ENCODE data around the gene PHLDA2. TPM values are rescaled to one million over a fixed set of nuclear protein-coding genes. Genes with fewer than 3 reads are reported as not detected.

PHLDA2 gene
- total RNA-seq, 2 experiments from 2014 or later = 1.3 to 2.5 TPM

DNA sequence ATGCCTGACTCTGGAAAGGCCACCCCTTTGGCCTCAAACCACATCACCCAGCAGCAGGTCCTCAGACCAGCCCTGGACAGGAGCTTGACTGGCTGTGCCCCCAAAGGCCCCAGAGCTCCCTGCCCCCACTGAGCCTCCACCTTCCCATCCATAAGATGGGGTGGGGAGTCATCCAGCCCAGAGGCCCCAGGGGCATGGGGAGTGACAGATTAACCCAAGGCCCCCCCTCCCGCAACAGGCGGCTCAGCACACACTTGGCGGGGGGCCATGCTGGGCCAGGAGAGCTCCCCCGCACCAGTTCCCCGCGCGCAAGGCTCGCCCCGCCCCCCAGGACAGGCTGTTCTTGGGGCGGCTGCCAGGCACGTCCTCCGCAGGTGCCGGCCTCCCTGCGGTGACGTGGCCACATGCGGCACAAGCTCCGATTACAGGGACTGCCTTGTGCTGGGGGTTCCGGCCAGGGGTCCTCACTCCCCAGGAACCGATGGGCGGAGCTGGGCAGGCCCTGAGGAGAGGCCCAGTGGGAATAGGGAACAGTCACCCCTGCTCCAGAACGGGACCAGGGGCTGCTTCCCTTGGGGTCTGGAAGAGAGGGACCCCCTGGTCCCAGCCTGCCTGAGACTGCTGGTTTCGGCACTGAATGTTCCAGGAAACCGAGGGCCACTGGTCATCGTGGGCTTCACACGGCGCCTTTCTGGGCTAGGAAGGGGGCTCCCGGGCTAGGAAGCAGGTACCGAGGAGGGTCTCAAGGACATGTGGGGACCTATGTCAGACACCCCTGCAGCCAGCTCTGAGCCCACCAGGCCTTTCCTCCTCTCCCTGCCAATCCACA lies 38.5 kb downstream of the PHLDA2 start:
- H3K4me1 Mint-ChIP-seq = peaks cover 29% of the 10 kb centered on the region
- no peak for DNase-seq
- H3K27ac Mint-ChIP-seq = no peak overlapping the region
- no peaks in the 10 kb centered on the region for H3K36me3 Mint-ChIP-seq
- H3K27me3 Mint-ChIP-seq = no peaks in the 10 kb centered on the region
- H3K4me3 Mint-ChIP-seq = no peak overlapping the region
- H3K9me3 Mint-ChIP-seq = no peaks in the 10 kb centered on the region

DNA sequence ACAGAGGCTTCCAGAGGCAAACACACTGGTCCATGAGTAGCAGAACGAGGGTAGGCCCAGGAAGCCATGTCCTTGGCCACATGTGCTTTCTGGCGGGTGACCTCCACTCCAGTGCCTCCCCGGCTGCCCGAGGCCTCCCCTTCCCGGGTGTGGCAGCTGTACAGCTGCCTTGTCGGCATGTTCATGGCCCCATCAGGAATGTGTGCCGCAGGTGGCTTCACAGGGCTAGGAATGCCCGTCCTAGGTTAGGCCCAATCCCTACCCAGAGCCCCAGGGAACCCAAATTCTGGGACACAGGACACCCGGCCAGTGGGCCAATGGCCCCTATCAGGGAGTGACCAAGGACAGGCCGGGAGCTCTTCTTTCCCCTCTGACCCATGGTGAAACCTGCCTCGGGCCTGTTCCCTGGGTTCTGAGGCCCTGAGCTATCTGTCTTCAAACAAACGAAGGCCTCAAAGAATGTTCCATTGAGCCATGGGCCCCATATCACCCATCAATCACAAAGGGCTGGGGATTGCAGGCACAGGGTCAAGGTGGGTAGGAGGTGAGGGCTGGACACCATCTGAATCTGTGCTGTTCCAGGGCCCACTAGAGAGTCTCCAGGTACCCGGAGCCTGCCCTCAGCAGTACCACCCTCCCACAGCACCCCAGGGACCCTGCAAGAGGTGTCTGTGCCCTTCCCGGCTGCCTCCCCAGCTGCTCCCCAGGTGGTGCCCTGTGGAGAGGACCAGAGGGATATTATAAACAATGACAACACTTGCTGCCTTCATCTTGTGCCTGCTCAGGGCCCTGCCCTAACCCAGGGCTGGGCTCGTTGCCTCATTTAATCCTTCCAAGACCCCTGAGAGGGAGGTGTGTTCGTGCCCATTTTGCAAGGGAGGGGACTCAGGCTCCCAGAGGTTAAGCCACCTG lies 39.6 kb downstream of the PHLDA2 start:
- peaks cover 32% of the 10 kb centered on the region for H3K4me1 Mint-ChIP-seq
- H3K27ac Mint-ChIP-seq = no peak overlapping the region
- H3K9me3 Mint-ChIP-seq = no peaks in the 10 kb centered on the region
- no peak for DNase-seq
- H3K36me3 Mint-ChIP-seq = no peaks in the 10 kb centered on the region
- H3K27me3 Mint-ChIP-seq = peaks cover 4% of the 10 kb centered on the region
- H3K4me3 Mint-ChIP-seq = no peak overlapping the region

DNA sequence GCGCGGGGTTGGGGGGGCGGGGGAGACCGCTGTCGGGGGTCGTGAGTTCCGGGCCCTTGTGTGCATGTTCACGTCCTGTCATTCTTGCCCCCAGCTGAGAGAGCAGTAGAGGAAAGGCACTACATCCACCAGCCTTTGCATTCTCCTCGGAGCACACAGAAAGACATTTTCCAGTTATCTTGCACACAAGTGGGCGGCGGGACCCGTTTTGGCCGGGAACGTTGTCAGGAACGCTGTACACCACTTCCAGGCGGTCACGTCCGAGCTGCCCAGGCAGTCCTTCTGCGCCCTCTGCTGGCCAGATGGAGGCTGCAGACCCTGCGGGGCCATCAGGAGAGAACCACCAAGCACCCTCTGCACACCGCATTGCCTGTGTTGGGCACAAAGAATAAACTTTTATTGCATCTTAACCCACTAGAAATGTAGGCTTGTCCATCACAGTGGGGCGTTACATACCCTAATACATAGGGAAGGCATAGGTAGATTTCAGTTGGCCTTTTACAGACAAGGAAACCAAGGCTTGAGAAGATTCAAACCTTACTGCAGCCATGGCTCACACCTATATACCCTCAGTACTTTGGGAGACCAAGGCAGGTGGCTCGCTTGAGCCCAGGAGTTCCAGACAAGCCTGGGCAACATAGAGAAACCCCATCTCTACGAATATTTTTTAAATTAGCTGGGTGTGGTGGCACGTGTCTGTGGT lies 40.8 kb downstream of the PHLDA2 start:
- Mint-ChIP-seq H3K4me3 (no peak overlapping the region), H3K36me3 (no peaks in the 10 kb centered on the region), H3K4me1 (peaks cover 32% of the 10 kb centered on the region), H3K9me3 (no peaks in the 10 kb centered on the region), H3K27me3 (peaks cover 7% of the 10 kb centered on the region), H3K27ac (peak overlapping the region; percentile 67)
- peak; percentile 84 for DNase-seq

DNA sequence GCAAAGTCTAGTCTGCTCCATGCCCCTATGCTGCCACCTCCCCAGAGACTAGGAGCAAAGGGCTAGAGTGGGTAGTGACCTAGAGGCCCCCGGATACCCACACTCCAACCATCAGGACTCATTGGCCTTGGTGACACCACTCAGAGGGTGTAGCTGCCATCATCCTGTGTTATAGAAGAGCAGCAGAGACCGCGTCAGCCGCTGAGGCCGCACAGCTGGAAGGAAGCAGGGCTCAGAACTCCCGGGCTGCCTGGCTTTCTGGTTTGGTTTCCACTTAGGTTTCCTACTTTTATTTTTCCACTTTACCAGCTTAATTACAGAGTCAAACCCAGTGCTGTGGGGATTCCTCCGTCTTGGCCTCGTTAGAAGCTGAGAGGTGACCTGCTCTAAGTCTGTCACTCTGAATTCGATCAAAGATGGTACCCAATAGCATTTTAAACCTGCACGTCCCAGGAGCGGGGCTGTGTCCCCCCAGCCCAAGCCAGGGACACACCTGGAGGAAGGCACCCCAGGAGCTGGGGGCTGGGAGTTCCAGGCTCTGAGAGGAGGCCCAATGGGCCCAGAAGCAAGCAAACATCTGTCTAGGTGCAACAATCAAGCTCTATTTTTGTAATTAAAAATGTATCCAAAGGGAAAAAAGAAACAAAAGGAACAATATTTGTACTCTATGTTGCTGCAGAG lies 41.6 kb downstream of the PHLDA2 start:
- Mint-ChIP-seq H3K27me3 (peaks cover 14% of the 10 kb centered on the region), H3K4me3 (peak overlapping the region; percentile 44), H3K9me3 (no peaks in the 10 kb centered on the region), H3K36me3 (no peaks in the 10 kb centered on the region), H3K27ac (no peak overlapping the region), H3K4me1 (peaks cover 26% of the 10 kb centered on the region)
- no peak for DNase-seq

DNA sequence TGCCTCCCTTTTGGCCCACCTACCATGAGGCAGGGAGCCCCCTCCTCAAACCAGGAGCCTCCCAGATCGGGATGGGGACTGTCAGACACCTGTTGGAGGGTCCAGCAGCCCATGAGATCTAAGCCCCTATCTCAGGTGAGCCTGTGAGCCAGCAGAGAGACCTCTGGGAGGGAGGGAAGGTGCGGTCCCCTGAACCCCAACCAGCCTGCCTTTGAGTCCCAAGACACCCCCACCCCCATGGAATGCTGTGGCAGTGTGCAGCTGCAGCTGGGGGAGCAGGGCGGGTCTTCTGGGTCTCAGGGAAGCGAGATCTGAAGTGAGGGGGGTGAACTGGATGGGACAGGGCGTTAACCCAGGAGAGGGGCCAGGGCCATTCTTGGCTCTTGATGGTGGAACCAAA lies 42.3 kb downstream of the PHLDA2 start:
- H3K4me1 Mint-ChIP-seq = peaks cover 21% of the 10 kb centered on the region
- peak overlapping the region; percentile 37 for H3K4me3 Mint-ChIP-seq
- DNase-seq = no peak
- peaks cover 14% of the 10 kb centered on the region for H3K27me3 Mint-ChIP-seq
- no peaks in the 10 kb centered on the region for H3K9me3 Mint-ChIP-seq
- H3K36me3 Mint-ChIP-seq = no peaks in the 10 kb centered on the region
- no peak overlapping the region for H3K27ac Mint-ChIP-seq

DNA sequence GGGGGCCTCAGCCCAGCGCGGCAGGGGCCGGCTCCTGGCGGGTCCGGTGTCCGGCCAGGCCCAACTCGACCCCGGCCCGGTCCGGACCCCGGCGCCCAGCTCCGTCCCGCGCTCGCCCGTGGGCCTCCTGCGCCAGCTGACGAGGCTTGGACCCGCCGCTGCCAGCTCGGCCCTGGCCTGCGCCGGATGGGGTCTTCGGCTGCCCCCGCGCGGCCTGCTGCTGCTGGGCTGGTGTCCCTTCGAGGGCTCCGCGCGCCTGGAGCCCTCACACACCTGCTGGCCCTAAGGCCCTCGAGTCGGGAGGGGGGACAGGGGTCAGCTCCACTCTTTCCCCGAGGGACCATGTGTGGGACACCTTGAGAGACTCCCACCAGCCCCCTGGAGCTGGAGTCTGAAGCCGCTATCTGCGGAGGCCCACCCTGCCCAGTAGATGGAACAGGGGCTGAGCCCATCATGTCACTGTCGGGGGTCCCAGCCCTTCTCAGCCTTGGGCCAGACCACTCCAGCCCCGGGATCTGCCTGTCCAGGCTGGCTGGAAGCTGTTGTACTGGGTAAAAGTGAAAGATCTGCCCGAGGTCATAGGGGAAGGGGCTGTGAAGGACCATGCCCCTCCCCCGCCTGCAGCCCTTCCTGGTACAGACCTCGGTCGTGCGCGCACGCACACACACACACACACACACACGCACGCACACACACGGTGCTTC lies 42.9 kb downstream of the PHLDA2 start:
- DNase-seq = no peak
- H3K27ac Mint-ChIP-seq = no peak overlapping the region

DNA sequence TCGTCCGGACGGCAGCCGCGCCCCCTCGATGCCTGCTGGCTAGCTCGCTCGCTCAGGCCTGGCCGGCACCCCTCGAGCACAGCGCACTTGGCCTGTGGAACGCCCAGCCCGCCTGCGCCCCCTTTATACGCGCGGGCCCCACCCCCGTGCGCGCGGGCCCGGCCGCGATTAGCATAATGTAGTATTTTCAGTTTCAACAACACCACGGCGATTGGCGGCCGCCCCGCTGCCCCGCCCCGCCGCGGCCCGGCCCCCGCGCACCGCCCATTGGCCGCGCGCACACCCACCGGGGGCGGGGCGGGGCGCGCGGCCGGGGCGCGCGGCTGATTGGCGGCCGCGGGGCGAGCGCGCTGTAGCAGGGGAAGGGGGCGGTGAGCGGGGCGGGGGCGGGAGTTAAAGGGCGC lies 43.5 kb downstream of the PHLDA2 start, which contains the start of gene CDKN1C:
Gene CDKN1C, minus strand, starts transcription at position 98 of the 404 bp plus-strand sequence. CDS start 319 bp downstream, outside the sequence.
- no peak within 1 kb of the TSS for H3K27ac Mint-ChIP-seq

More for the DNA sequence above, 42.9 kb downstream of the PHLDA2 start:
- no peaks in the 10 kb centered on the region for H3K36me3 Mint-ChIP-seq
- H3K27me3 Mint-ChIP-seq = peaks cover 14% of the 10 kb centered on the region
- H3K4me3 Mint-ChIP-seq = peak overlapping the region; percentile 37
- H3K4me1 Mint-ChIP-seq = peaks cover 15% of the 10 kb centered on the region
- H3K9me3 Mint-ChIP-seq = no peaks in the 10 kb centered on the region

DNA sequence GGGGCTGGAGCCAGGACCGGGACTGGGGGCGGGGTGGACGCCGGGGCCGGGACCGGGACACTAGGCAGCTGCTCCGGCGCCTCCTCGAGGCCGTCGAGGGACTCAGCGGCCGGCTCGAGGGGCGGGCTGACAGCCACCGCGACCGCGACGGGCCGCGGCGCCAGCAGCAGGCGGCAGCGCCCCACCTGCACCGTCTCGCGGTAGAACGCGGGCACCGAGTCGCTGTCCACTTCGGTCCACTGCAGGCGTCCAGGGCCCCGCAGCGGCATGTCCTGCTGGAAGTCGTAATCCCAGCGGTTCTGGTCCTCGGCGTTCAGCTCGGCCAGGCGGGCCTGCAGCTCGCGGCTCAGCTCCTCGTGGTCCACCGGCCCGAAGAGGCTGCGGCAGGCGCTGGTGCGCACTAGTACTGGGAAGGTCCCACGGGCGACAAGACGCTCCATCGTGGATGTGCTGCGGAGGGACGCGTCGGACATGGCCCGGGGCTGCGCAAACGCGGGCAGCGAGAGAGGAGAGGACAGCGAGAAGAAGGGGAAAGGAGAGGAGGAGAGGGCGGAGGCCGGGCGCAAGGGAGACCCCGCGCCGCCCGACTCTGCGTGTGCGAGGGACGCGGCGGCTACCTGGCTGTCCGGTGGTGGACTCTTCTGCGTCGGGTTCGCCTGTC lies 44.1 kb downstream of the PHLDA2 start:
- Mint-ChIP-seq H3K9me3 (no peaks in the 10 kb centered on the region), H3K4me3 (peak overlapping the region; percentile 84), H3K36me3 (no peaks in the 10 kb centered on the region), H3K27ac (no peak overlapping the region), H3K4me1 (peaks cover 12% of the 10 kb centered on the region), H3K27me3 (peaks cover 14% of the 10 kb centered on the region)
- DNase-seq = peak; percentile 49

More for the DNA sequence above, 43.5 kb downstream of the PHLDA2 start, which contains the start of gene CDKN1C:
- Mint-ChIP-seq H3K9me3 (no peaks in the 10 kb centered on the region), H3K4me1 (peaks cover 12% of the 10 kb centered on the region), H3K27me3 (peaks cover 14% of the 10 kb centered on the region), H3K4me3 (peak within 1 kb of the TSS; percentile 84), H3K36me3 (no peaks in the 10 kb centered on the region)
- peak; percentile 87 for DNase-seq

DNA sequence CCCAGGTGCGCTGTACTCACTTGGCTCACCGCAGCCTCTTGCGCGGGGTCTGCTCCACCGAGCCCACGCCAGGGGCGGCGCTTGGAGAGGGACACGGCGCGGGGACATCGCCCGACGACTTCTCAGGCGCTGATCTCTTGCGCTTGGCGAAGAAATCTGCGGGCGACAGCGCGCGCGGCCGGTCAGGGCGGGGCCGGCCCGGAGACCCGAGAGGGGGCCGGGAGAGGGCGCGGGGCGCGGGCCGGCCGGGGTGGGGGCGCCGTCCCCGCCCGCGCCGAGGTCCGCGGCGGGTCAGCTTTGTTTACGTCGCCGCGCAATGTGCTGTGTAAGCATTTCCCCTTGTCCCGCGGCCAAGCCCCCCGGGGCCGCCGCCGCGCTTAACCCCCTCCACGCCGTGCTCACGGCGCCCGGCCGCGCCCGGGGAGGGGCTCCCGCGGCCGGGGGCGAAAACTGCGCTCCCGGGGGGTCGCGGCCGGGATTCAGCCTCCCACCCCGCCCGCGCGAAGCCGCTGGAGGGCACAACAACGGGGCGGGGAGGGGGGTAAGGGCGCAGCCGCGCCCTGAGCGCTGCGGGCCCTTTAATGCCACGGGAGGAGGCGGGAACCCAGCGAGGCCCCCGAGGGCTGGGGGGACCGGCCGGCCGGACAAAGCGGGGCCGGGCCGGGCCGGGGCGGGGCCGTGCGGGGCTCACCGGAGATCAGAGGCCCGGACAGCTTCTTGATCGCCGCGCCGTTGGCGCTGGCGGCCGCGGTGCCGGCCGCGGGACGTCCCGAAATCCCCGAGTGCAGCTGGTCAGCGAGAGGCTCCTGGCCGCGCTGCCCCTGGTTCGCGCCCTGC lies 45.0 kb downstream of the PHLDA2 start:
- DNase-seq = no peak
- no peak overlapping the region for H3K27ac Mint-ChIP-seq
- peaks cover 12% of the 10 kb centered on the region for H3K4me1 Mint-ChIP-seq
- H3K36me3 Mint-ChIP-seq = no peaks in the 10 kb centered on the region
- H3K9me3 Mint-ChIP-seq = no peaks in the 10 kb centered on the region
- H3K4me3 Mint-ChIP-seq = no peak overlapping the region
- peaks cover 14% of the 10 kb centered on the region for H3K27me3 Mint-ChIP-seq

DNA sequence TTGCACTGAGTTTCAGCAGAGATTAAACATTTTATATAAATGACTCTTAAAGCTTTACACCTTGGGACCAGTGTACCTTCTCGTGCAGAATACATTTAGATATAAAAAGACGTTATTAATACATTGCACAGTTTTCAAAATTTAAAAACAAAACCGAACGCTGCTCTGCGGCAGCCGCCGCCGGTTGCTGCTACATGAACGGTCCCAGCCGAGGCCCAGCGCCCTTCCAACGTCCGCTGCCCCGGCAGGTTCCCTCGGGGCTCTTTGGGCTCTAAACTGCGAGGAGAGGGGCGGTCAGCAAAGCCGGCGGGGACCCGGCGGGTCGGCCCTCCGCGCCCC lies 45.6 kb downstream of the PHLDA2 start:
- DNase-seq = no peak
- Mint-ChIP-seq H3K4me1 (peaks cover 12% of the 10 kb centered on the region), H3K9me3 (no peaks in the 10 kb centered on the region), H3K36me3 (no peaks in the 10 kb centered on the region), H3K4me3 (no peak overlapping the region), H3K27me3 (peaks cover 14% of the 10 kb centered on the region), H3K27ac (no peak overlapping the region)

DNA sequence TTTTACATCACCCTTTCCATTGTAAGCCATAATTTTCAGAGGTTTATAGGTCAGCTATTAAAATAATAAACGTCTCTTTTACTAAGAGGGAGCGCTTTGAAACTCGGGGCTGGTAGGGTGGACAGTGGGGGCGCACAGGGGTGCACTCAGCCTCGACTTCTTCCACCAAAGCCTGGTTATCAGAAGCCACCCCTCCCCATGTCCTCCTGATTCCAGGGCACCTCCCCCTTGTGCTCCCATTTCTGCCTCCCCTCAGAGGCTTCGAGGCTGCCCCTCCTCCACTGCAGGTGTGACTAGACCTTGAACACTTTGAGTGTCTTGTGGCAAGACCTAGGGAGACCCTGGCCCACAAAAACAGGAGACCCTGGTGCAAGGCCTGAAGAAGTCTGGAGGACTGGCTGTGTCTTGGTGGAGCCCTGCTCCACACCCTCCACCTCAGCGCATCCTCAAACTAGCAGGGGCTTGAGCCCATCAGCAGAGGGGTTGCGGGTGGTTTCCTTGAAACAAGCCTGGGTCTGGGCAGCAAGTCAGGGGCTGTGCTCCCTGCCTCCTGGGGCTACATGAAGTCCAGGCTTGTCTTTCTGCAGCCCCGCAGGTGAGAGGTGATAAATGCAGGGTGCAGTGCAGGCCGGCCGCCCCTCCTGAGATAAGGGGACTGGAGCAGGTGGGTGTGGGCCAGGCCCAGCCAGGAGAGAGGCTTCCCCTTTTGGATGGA lies 46.7 kb downstream of the PHLDA2 start:
- peaks cover 14% of the 10 kb centered on the region for H3K27me3 Mint-ChIP-seq
- peak overlapping the region; percentile 15 for H3K4me3 Mint-ChIP-seq
- H3K36me3 Mint-ChIP-seq = no peaks in the 10 kb centered on the region
- H3K27ac Mint-ChIP-seq = no peak overlapping the region
- no peak for DNase-seq
- H3K4me1 Mint-ChIP-seq = peaks cover 9% of the 10 kb centered on the region
- H3K9me3 Mint-ChIP-seq = no peaks in the 10 kb centered on the region

DNA sequence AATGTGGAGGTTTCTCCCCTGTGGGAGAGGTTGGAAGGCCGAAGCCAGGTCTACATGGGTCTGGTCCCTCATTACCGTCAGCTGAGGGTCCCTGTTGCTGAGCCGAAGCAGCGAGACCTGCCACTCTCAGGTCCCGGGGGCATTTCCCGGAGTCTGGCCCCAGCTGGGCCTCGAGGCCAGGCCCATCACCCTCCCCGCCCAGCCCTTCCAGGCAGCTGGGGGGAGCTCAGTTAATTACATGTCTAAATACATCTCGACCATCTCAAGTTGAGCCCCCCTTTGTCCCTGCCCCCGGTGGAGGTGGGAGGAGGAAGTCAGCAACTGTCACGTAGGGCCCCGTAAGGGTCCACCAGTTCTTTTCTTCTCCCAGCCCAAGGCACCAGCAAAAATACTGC lies 47.2 kb downstream of the PHLDA2 start:
- no peak overlapping the region for H3K4me3 Mint-ChIP-seq
- no peaks in the 10 kb centered on the region for H3K36me3 Mint-ChIP-seq
- DNase-seq = no peak
- H3K27me3 Mint-ChIP-seq = peaks cover 14% of the 10 kb centered on the region
- no peaks in the 10 kb centered on the region for H3K9me3 Mint-ChIP-seq
- no peak overlapping the region for H3K27ac Mint-ChIP-seq
- peaks cover 6% of the 10 kb centered on the region for H3K4me1 Mint-ChIP-seq

Measured in activated naive CD8-positive, alpha-beta T cell treated with anti-CD3 and anti-CD28 coated beads for 36 hours (primary cell).